ENCODE measurements around the gene METTL25B. TPM values are rescaled to one million over a fixed set of nuclear protein-coding genes. Genes with fewer than 3 reads are reported as not detected.

The METTL25B gene
- total and polyA plus RNA-seq, 7 experiments from 2014 or later = 4.4 to 29.8 (median 29.0) TPM

GRCh38 chr1:156740741-156741480 lies 12.6 kb downstream of the METTL25B start, which contains the start of gene MRPL24:
Gene MRPL24 (minus strand): TSS chr1:156741088. CDS start chr1:156738704, 2,384 bp downstream.
- Histone ChIP-seq H3K27me3 (ENCODE audit: control insufficient read depth in 2 of 2, insufficient read depth in 2 of 2, low read length in 2 of 2) (no peaks in the 10 kb centered on the region), H3K9me3 (ENCODE audit: control insufficient read depth in 2 of 3, low read length in 3 of 3) (no peaks in the 10 kb centered on the region), H3K36me3 (ENCODE audit: control insufficient read depth in 2 of 3, insufficient read depth in 3 of 3, low read length in 3 of 3) (peaks cover 0 to 57% (median 13%) of the 10 kb centered on the region in 3 experiments), H3K4me3 (ENCODE audit: low read length) (peak within 1 kb of the TSS; percentile 79), H3K4me1 (ENCODE audit: control insufficient read depth in 2 of 2, insufficient read depth in 2 of 2, low read length in 2 of 2) (peaks cover 17 to 20% of the 10 kb centered on the region in 2 donors), H3K27ac (ENCODE audit: low read depth, low read length) (peak within 1 kb of the TSS; percentile 90)
- Mint-ChIP-seq H3K27ac (peak within 1 kb of the TSS; percentile 86 to 99 (median 98)), H3K36me3 (peaks cover 2 to 29% (median 18%) of the 10 kb centered on the region in 5 donors), H3K27me3 (no peaks in the 10 kb centered on the region), H3K4me1 (peaks cover 23 to 49% (median 40%) of the 10 kb centered on the region in 7 donors), H3K4me3 (peak within 1 kb of the TSS; percentile 94 to 99 (median 98)), H3K9me3 (peaks cover 0 to 1% (median 0%) of the 10 kb centered on the region in 11 donors)
- ChIA-PET POLR2A (interaction anchor here (0.6 to 4.6 kb wide), 17 partner anchors 10 to 528 kb away, joined by 3 to 77 read pairs (median 4); partner anchors contain the start of genes CRABP2, GPATCH4, HDGF and ISG20L2), CTCF (interaction anchor here (0.6 to 1.9 kb wide), 9 partner anchors 12 to 150 kb away, joined by 3 to 10 read pairs (median 3); partner anchors contain the start of genes ISG20L2, METTL25B and PRCC)
- DNase-seq = peak; percentile 84 to 99 (median 98)
- ATAC-seq = peak; percentile 95
- intact Hi-C loops (cut with micrococcal nuclease) = loop anchor here (1.0 to 10.0 kb wide), 12 partner anchors 10 to 686 kb away; partner anchors contain the start of genes HDGF (in 2 of the 2), ISG20L2 (in 2 of the 2), METTL25B (in 2 of the 2) and PRCC (in 2 of the 2)

GRCh38 chr1:156741481-156741983 lies 13.3 kb downstream of the METTL25B start:
- Histone ChIP-seq H3K36me3 (ENCODE audit: control insufficient read depth in 2 of 3, insufficient read depth in 3 of 3, low read length in 3 of 3) (peaks cover 0 to 53% (median 13%) of the 10 kb centered on the region in 3 experiments), H3K9me3 (ENCODE audit: control insufficient read depth in 2 of 3, low read length in 3 of 3) (no peaks in the 10 kb centered on the region), H3K27ac (ENCODE audit: low read depth, low read length) (peak overlapping the region; percentile 90), H3K4me3 (ENCODE audit: low read length) (peak overlapping the region; percentile 51), H3K27me3 (ENCODE audit: control insufficient read depth in 2 of 2, insufficient read depth in 2 of 2, low read length in 2 of 2) (no peaks in the 10 kb centered on the region), H3K4me1 (ENCODE audit: control insufficient read depth in 2 of 2, insufficient read depth in 2 of 2, low read length in 2 of 2) (peaks cover 23 to 24% of the 10 kb centered on the region in 2 donors)
- peak overlapping the region; percentile 86 to 99 (median 98) for H3K27ac Mint-ChIP-seq
- H3K36me3 Mint-ChIP-seq = peaks cover 4 to 30% (median 18%) of the 10 kb centered on the region in 5 donors
- ChIA-PET POLR2A (interaction anchor here (0.6 to 4.6 kb wide), 17 partner anchors 10 to 529 kb away, joined by 3 to 77 read pairs (median 4); partner anchors contain the start of genes CRABP2, GPATCH4, HDGF and ISG20L2), CTCF (interaction anchor here (0.6 to 1.9 kb wide), 9 partner anchors 11 to 150 kb away, joined by 3 to 10 read pairs (median 3); partner anchors contain the start of genes ISG20L2, METTL25B and PRCC)
- DNase-seq (no peak), ATAC-seq (no peak)
- peaks cover 29 to 55% (median 46%) of the 10 kb centered on the region in 7 donors for H3K4me1 Mint-ChIP-seq
- H3K27me3 Mint-ChIP-seq = no peaks in the 10 kb centered on the region
- intact Hi-C loops (cut with micrococcal nuclease) = loop anchor here (1.0 to 10.0 kb wide), 12 partner anchors 10 to 687 kb away; partner anchors contain the start of genes HDGF (in 2 of the 2), ISG20L2 (in 2 of the 2), METTL25B (in 2 of the 2) and PRCC (in 2 of the 2)
- peak overlapping the region; percentile 94 to 99 (median 98) for H3K4me3 Mint-ChIP-seq
- peaks cover 0 to 1% (median 0%) of the 10 kb centered on the region in 11 donors for H3K9me3 Mint-ChIP-seq

GRCh38 chr1:156742017-156742416 lies 13.7 kb downstream of the METTL25B start:
- peak overlapping the region; percentile 52 to 99 (median 96) for H3K4me3 Mint-ChIP-seq
- H3K4me3 ChIP-seq (ENCODE audit: low read length) = no peak overlapping the region

GRCh38 chr1:156742801-156743200 lies 14.5 kb downstream of the METTL25B start:
- DNase-seq (no peak), ATAC-seq (no peak)
- H3K9me3 ChIP-seq (ENCODE audit: control insufficient read depth in 2 of 3, low read length in 3 of 3) = no peaks in the 10 kb centered on the region
- peaks cover 30 to 33% of the 10 kb centered on the region in 2 donors for H3K4me1 ChIP-seq (ENCODE audit: control insufficient read depth in 2 of 2, insufficient read depth in 2 of 2, low read length in 2 of 2)
- H3K4me3 Mint-ChIP-seq = no peak overlapping the region
- H3K4me1 Mint-ChIP-seq = peaks cover 39 to 66% (median 56%) of the 10 kb centered on the region in 7 donors
- H3K36me3 ChIP-seq (ENCODE audit: control insufficient read depth in 2 of 3, insufficient read depth in 3 of 3, low read length in 3 of 3) = peaks cover 0 to 41% (median 10%) of the 10 kb centered on the region in 3 experiments
- POLR2A ChIA-PET = interaction anchor here (3.6 to 4.6 kb wide), 3 partner anchors 9 to 24 kb away, joined by 53 to 77 read pairs (median 64); partner anchors contain the start of genes HDGF, ISG20L2, METTL25B and PRCC
- peaks cover 0 to 1% (median 0%) of the 10 kb centered on the region in 11 donors for H3K9me3 Mint-ChIP-seq
- H3K27me3 Mint-ChIP-seq = no peaks in the 10 kb centered on the region
- no peaks in the 10 kb centered on the region for H3K27me3 ChIP-seq (ENCODE audit: control insufficient read depth in 2 of 2, insufficient read depth in 2 of 2, low read length in 2 of 2)
- H3K4me3 ChIP-seq (ENCODE audit: low read length) = no peak overlapping the region
- H3K36me3 Mint-ChIP-seq = peaks cover 4 to 26% (median 18%) of the 10 kb centered on the region in 5 donors
- intact Hi-C loops (cut with micrococcal nuclease) = loop anchor here (5.0 to 10.0 kb wide), 2 partner anchors 392 to 550 kb away; partner anchors contain the start of genes ETV3 (in 1 of the 2) and SLC25A44 (in 1 of the 2)
- peak overlapping the region in 4 of 9 donors; percentile 69 to 99 (median 98) for H3K27ac Mint-ChIP-seq
- CTCF ChIA-PET = no interaction called here
- no peak overlapping the region for H3K27ac ChIP-seq (ENCODE audit: low read depth, low read length)

More at GRCh38 chr1:156742017-156742416, 13.7 kb downstream of the METTL25B start:
- Histone ChIP-seq H3K9me3 (ENCODE audit: control insufficient read depth in 2 of 3, low read length in 3 of 3) (no peaks in the 10 kb centered on the region), H3K27me3 (ENCODE audit: control insufficient read depth in 2 of 2, insufficient read depth in 2 of 2, low read length in 2 of 2) (no peaks in the 10 kb centered on the region), H3K4me1 (ENCODE audit: control insufficient read depth in 2 of 2, insufficient read depth in 2 of 2, low read length in 2 of 2) (peaks cover 24 to 27% of the 10 kb centered on the region in 2 donors), H3K36me3 (ENCODE audit: control insufficient read depth in 2 of 3, insufficient read depth in 3 of 3, low read length in 3 of 3) (peaks cover 0 to 49% (median 13%) of the 10 kb centered on the region in 3 experiments), H3K27ac (ENCODE audit: low read depth, low read length) (peak overlapping the region; percentile 90)
- intact Hi-C loops (cut with micrococcal nuclease) = loop anchor here (5.0 to 10.0 kb wide), 2 partner anchors 393 to 550 kb away; partner anchors contain the start of genes ETV3 (in 1 of the 2) and SLC25A44 (in 1 of the 2)
- peak overlapping the region; percentile 86 to 99 (median 98) for H3K27ac Mint-ChIP-seq
- peaks cover 4 to 30% (median 18%) of the 10 kb centered on the region in 5 donors for H3K36me3 Mint-ChIP-seq
- DNase-seq (no peak), ATAC-seq (no peak)
- CTCF ChIA-PET = interaction anchor here (1.9 kb wide), 1 partner anchor 14 kb away, joined by 10 read pairs; the partner anchor contains the start of genes ISG20L2 and METTL25B
- H3K4me1 Mint-ChIP-seq = peaks cover 33 to 59% (median 50%) of the 10 kb centered on the region in 7 donors
- POLR2A ChIA-PET = interaction anchor here (1.4 to 4.6 kb wide), 6 partner anchors 9 to 36 kb away, joined by 5 to 77 read pairs (median 30); partner anchors contain the start of genes CRABP2, HDGF, ISG20L2 and METTL25B
- no peaks in the 10 kb centered on the region for H3K27me3 Mint-ChIP-seq
- peaks cover 0 to 1% (median 0%) of the 10 kb centered on the region in 11 donors for H3K9me3 Mint-ChIP-seq

- no peaks in the 10 kb centered on the region for H3K27me3 Mint-ChIP-seq
- Histone ChIP-seq H3K27ac (ENCODE audit: low read depth, low read length) (no peak overlapping the region), H3K9me3 (ENCODE audit: control insufficient read depth in 2 of 3, low read length in 3 of 3) (no peaks in the 10 kb centered on the region), H3K36me3 (ENCODE audit: control insufficient read depth in 2 of 3, insufficient read depth in 3 of 3, low read length in 3 of 3) (peaks cover 0 to 34% (median 5%) of the 10 kb centered on the region in 3 experiments), H3K4me3 (ENCODE audit: low read length) (no peak overlapping the region), H3K4me1 (ENCODE audit: control insufficient read depth in 2 of 2, insufficient read depth in 2 of 2, low read length in 2 of 2) (peaks cover 38 to 41% of the 10 kb centered on the region in 2 donors), H3K27me3 (ENCODE audit: control insufficient read depth in 2 of 2, insufficient read depth in 2 of 2, low read length in 2 of 2) (no peaks in the 10 kb centered on the region)
- ChIA-PET CTCF (no interaction called here), POLR2A (interaction anchor here (3.6 kb wide), 2 partner anchors 8 to 23 kb away, joined by 53 to 64 read pairs; partner anchors contain the start of genes HDGF and PRCC)
- intact Hi-C loops (cut with micrococcal nuclease) = loop anchor here (5.0 to 10.0 kb wide), 2 partner anchors 391 to 551 kb away; partner anchors contain the start of genes ETV3 (in 1 of the 2) and SLC25A44 (in 1 of the 2)
- peaks cover 4 to 28% (median 18%) of the 10 kb centered on the region in 5 donors for H3K36me3 Mint-ChIP-seq
- H3K27ac Mint-ChIP-seq = peak overlapping the region in 4 of 9 donors; percentile 42 to 84 (median 72)
- DNase-seq = no peak
- H3K4me1 Mint-ChIP-seq = peaks cover 45 to 71% (median 61%) of the 10 kb centered on the region in 7 donors
- ATAC-seq = no peak
- peaks cover 0 to 1% (median 0%) of the 10 kb centered on the region in 11 donors for H3K9me3 Mint-ChIP-seq
- H3K4me3 Mint-ChIP-seq = no peak overlapping the region
Measured at GRCh38 chr1:156743367-156744302, 15.4 kb downstream of the METTL25B start.

Data from naive thymus-derived CD4-positive, alpha-beta T cell (primary cell).